ENCODE measurements around the gene BBS7. TPM values are rescaled to one million over a fixed set of nuclear protein-coding genes. Genes with fewer than 3 reads are reported as not detected.

The BBS7 gene
- total and polyA plus RNA-seq, 2 donors, result 7.7 to 13.4 TPM

GRCh38 chr4:121822047-121822446 lies 48.2 kb downstream of the BBS7 start:
- DNase-seq (ENCODE audit: low read depth in 6 of 9, low spot score in 9 of 9), result peak in 1 of 9 donors; percentile 25
- peak overlapping the region in 1 of 2 donors; percentile 88 for H3K27ac ChIP-seq (ENCODE audit: low read depth in 1 of 2, low read length in 1 of 2)
- H3K36me3 ChIP-seq (ENCODE audit: control insufficient read depth in 2 of 2, insufficient read depth in 2 of 2, low read length in 1 of 2), result peaks cover 10 to 43% of the 10 kb centered on the region in 2 donors
- H3K4me3 ChIP-seq (ENCODE audit: low read length in 2 of 2), result peak overlapping the region; percentile 79 to 81
- WGBS, result 96% methylated on average over 1 of the region's 1 CpG
- H3K4me1 ChIP-seq (ENCODE audit: control insufficient read depth in 2 of 2, insufficient read depth in 2 of 2, low read length in 2 of 2), result peaks cover 0 to 8% of the 10 kb centered on the region in 2 donors
- no peaks in the 10 kb centered on the region for H3K9me3 ChIP-seq (ENCODE audit: control insufficient read depth in 2 of 2, insufficient read depth in 1 of 2, low read length in 1 of 2)
- no peaks in the 10 kb centered on the region for H3K27me3 ChIP-seq (ENCODE audit: control insufficient read depth in 2 of 2, insufficient read depth in 1 of 2, low read length in 1 of 2)

- Histone ChIP-seq H3K36me3 (ENCODE audit: control insufficient read depth in 2 of 2, insufficient read depth in 2 of 2, low read length in 1 of 2) (peaks cover 10 to 68% of the 10 kb centered on the region in 2 donors), H3K27ac (ENCODE audit: low read depth in 1 of 2, low read length in 1 of 2) (no peak overlapping the region), H3K27me3 (ENCODE audit: control insufficient read depth in 2 of 2, insufficient read depth in 1 of 2, low read length in 1 of 2) (no peaks in the 10 kb centered on the region), H3K4me1 (ENCODE audit: control insufficient read depth in 2 of 2, insufficient read depth in 2 of 2, low read length in 2 of 2) (peaks cover 0 to 8% of the 10 kb centered on the region in 2 donors), H3K9me3 (ENCODE audit: control insufficient read depth in 2 of 2, insufficient read depth in 1 of 2, low read length in 1 of 2) (no peaks in the 10 kb centered on the region), H3K4me3 (ENCODE audit: low read length in 2 of 2) (no peak overlapping the region)
- 55% methylated on average over 1 of the region's 1 CpG for WGBS
- DNase-seq (ENCODE audit: low read depth in 6 of 9, low spot score in 9 of 9), result no peak
These were observed 50.9 kb downstream of the BBS7 start for GRCh38 chr4:121819216-121819965.

GRCh38 chr4:121818215-121818614 lies 52.1 kb downstream of the BBS7 start:
- H3K9me3 ChIP-seq (ENCODE audit: control insufficient read depth in 2 of 2, insufficient read depth in 1 of 2, low read length in 1 of 2), result no peaks in the 10 kb centered on the region
- DNase-seq (ENCODE audit: low read depth in 6 of 9, low spot score in 9 of 9), result no peak
- 43% methylated on average over 1 of the region's 1 CpG for WGBS
- H3K27ac ChIP-seq (ENCODE audit: low read depth in 1 of 2, low read length in 1 of 2), result no peak overlapping the region
- peaks cover 10 to 76% of the 10 kb centered on the region in 2 donors for H3K36me3 ChIP-seq (ENCODE audit: control insufficient read depth in 2 of 2, insufficient read depth in 2 of 2, low read length in 1 of 2)
- H3K4me1 ChIP-seq (ENCODE audit: control insufficient read depth in 2 of 2, insufficient read depth in 2 of 2, low read length in 2 of 2), result peaks cover 0 to 8% of the 10 kb centered on the region in 2 donors
- no peak overlapping the region for H3K4me3 ChIP-seq (ENCODE audit: low read length in 2 of 2)
- no peaks in the 10 kb centered on the region for H3K27me3 ChIP-seq (ENCODE audit: control insufficient read depth in 2 of 2, insufficient read depth in 1 of 2, low read length in 1 of 2)

GRCh38 chr4:121817701-121818100 lies 52.6 kb downstream of the BBS7 start:
- Histone ChIP-seq H3K27ac (ENCODE audit: low read depth in 1 of 2, low read length in 1 of 2) (no peak overlapping the region), H3K9me3 (ENCODE audit: control insufficient read depth in 2 of 2, insufficient read depth in 1 of 2, low read length in 1 of 2) (no peaks in the 10 kb centered on the region), H3K4me3 (ENCODE audit: low read length in 2 of 2) (no peak overlapping the region), H3K4me1 (ENCODE audit: control insufficient read depth in 2 of 2, insufficient read depth in 2 of 2, low read length in 2 of 2) (peaks cover 0 to 6% of the 10 kb centered on the region in 2 donors), H3K36me3 (ENCODE audit: control insufficient read depth in 2 of 2, insufficient read depth in 2 of 2, low read length in 1 of 2) (peaks cover 10 to 81% of the 10 kb centered on the region in 2 donors), H3K27me3 (ENCODE audit: control insufficient read depth in 2 of 2, insufficient read depth in 1 of 2, low read length in 1 of 2) (no peaks in the 10 kb centered on the region)
- no peak for DNase-seq (ENCODE audit: low read depth in 6 of 9, low spot score in 9 of 9)
- WGBS, result 97% methylated on average over 1 of the region's 1 CpG

- Histone ChIP-seq H3K9me3 (ENCODE audit: control insufficient read depth in 2 of 2, insufficient read depth in 1 of 2, low read length in 1 of 2) (no peaks in the 10 kb centered on the region), H3K4me1 (ENCODE audit: control insufficient read depth in 2 of 2, insufficient read depth in 2 of 2, low read length in 2 of 2) (no peaks in the 10 kb centered on the region), H3K36me3 (ENCODE audit: control insufficient read depth in 2 of 2, insufficient read depth in 2 of 2, low read length in 1 of 2) (peaks cover 10 to 85% of the 10 kb centered on the region in 2 donors), H3K27ac (ENCODE audit: low read depth in 1 of 2, low read length in 1 of 2) (no peak overlapping the region), H3K27me3 (ENCODE audit: control insufficient read depth in 2 of 2, insufficient read depth in 1 of 2, low read length in 1 of 2) (no peaks in the 10 kb centered on the region), H3K4me3 (ENCODE audit: low read length in 2 of 2) (no peak overlapping the region)
- 98% methylated on average over 3 of the region's 3 CpGs for WGBS
- DNase-seq (ENCODE audit: low read depth in 6 of 9, low spot score in 9 of 9), result no peak
These were observed 53.3 kb downstream of the BBS7 start for GRCh38 chr4:121817006-121817405.

- Histone ChIP-seq H3K4me1 (ENCODE audit: control insufficient read depth in 2 of 2, insufficient read depth in 2 of 2, low read length in 2 of 2) (no peaks in the 10 kb centered on the region), H3K4me3 (ENCODE audit: low read length in 2 of 2) (no peak overlapping the region), H3K27ac (ENCODE audit: low read depth in 1 of 2, low read length in 1 of 2) (no peak overlapping the region), H3K27me3 (ENCODE audit: control insufficient read depth in 2 of 2, insufficient read depth in 1 of 2, low read length in 1 of 2) (no peaks in the 10 kb centered on the region), H3K36me3 (ENCODE audit: control insufficient read depth in 2 of 2, insufficient read depth in 2 of 2, low read length in 1 of 2) (peaks cover 17 to 82% of the 10 kb centered on the region in 2 donors), H3K9me3 (ENCODE audit: control insufficient read depth in 2 of 2, insufficient read depth in 1 of 2, low read length in 1 of 2) (no peaks in the 10 kb centered on the region)
- no peak for DNase-seq (ENCODE audit: low read depth in 6 of 9, low spot score in 9 of 9)
- WGBS, result 98% methylated on average over 2 of the region's 2 CpGs
These were observed 55.5 kb downstream of the BBS7 start for GRCh38 chr4:121814756-121815155.

GRCh38 chr4:121811122-121811521 lies 59.2 kb downstream of the BBS7 start:
- no peaks in the 10 kb centered on the region for H3K9me3 ChIP-seq (ENCODE audit: control insufficient read depth in 2 of 2, insufficient read depth in 1 of 2, low read length in 1 of 2)
- peaks cover 15 to 85% of the 10 kb centered on the region in 2 donors for H3K36me3 ChIP-seq (ENCODE audit: control insufficient read depth in 2 of 2, insufficient read depth in 2 of 2, low read length in 1 of 2)
- H3K4me1 ChIP-seq (ENCODE audit: control insufficient read depth in 2 of 2, insufficient read depth in 2 of 2, low read length in 2 of 2), result no peaks in the 10 kb centered on the region
- no peaks in the 10 kb centered on the region for H3K27me3 ChIP-seq (ENCODE audit: control insufficient read depth in 2 of 2, insufficient read depth in 1 of 2, low read length in 1 of 2)
- H3K4me3 ChIP-seq (ENCODE audit: low read length in 2 of 2), result no peak overlapping the region
- no peak for DNase-seq (ENCODE audit: low read depth in 6 of 9, low spot score in 9 of 9)
- no peak overlapping the region for H3K27ac ChIP-seq (ENCODE audit: low read depth in 1 of 2, low read length in 1 of 2)

GRCh38 chr4:121806411-121806810 lies 63.9 kb downstream of the BBS7 start:
- Histone ChIP-seq H3K4me1 (ENCODE audit: control insufficient read depth in 2 of 2, insufficient read depth in 2 of 2, low read length in 2 of 2) (no peaks in the 10 kb centered on the region), H3K9me3 (ENCODE audit: control insufficient read depth in 2 of 2, insufficient read depth in 1 of 2, low read length in 1 of 2) (no peaks in the 10 kb centered on the region), H3K27me3 (ENCODE audit: control insufficient read depth in 2 of 2, insufficient read depth in 1 of 2, low read length in 1 of 2) (no peaks in the 10 kb centered on the region), H3K27ac (ENCODE audit: low read depth in 1 of 2, low read length in 1 of 2) (no peak overlapping the region), H3K36me3 (ENCODE audit: control insufficient read depth in 2 of 2, insufficient read depth in 2 of 2, low read length in 1 of 2) (peaks cover 27 to 78% of the 10 kb centered on the region in 2 donors), H3K4me3 (ENCODE audit: low read length in 2 of 2) (no peak overlapping the region)
- 98% methylated on average over 4 of the region's 4 CpGs for WGBS
- no peak for DNase-seq (ENCODE audit: low read depth in 6 of 9, low spot score in 9 of 9)

GRCh38 chr4:121801715-121802075 lies 68.6 kb downstream of the BBS7 start:
- no peak for DNase-seq (ENCODE audit: low read depth in 6 of 9, low spot score in 9 of 9)
- peaks cover 7 to 27% of the 10 kb centered on the region in 2 donors for H3K4me1 ChIP-seq (ENCODE audit: control insufficient read depth in 2 of 2, insufficient read depth in 2 of 2, low read length in 2 of 2)
- peaks cover 16 to 39% of the 10 kb centered on the region in 2 donors for H3K36me3 ChIP-seq (ENCODE audit: control insufficient read depth in 2 of 2, insufficient read depth in 2 of 2, low read length in 1 of 2)
- H3K4me3 ChIP-seq (ENCODE audit: low read length in 2 of 2), result peak overlapping the region; percentile 78 to 97
- H3K27me3 ChIP-seq (ENCODE audit: control insufficient read depth in 2 of 2, insufficient read depth in 1 of 2, low read length in 1 of 2), result no peaks in the 10 kb centered on the region
- H3K27ac ChIP-seq (ENCODE audit: low read depth in 1 of 2, low read length in 1 of 2), result peak overlapping the region; percentile 92
- WGBS, result 26% methylated on average over 4 of the region's 4 CpGs
- H3K9me3 ChIP-seq (ENCODE audit: control insufficient read depth in 2 of 2, insufficient read depth in 1 of 2, low read length in 1 of 2), result no peaks in the 10 kb centered on the region
